Stimulated activated CD8-positive, alpha-beta memory T cell treated with anti-CD3 and anti-CD28 coated beads, Interleukin-12 subunit alpha, Interleukin-12 subunit beta, amount 100 ng/mL, for 4 hours (primary cell): Measurements from ENCODE around the gene RALB.
"Not testable (repeated sequence)": the region's sequence is repeated elsewhere in the genome, so short reads cannot be mapped to it uniquely, and the experiment has no call there.

Experiments used
- DNase-seq: peaks from one replicate; pipeline ENCODE4 v3.0.0-alpha.2; 2020; ENCODE audit warnings: low read depth

The RALB gene

GRCh38 chr2:120294008-120294340 lies 41.3 kb downstream of the RALB start:
- DNase-seq, result no peak

GRCh38 chr2:120298173-120298835 lies 45.7 kb downstream of the RALB start:
- no peak for DNase-seq

GRCh38 chr2:120299004-120299403 lies 46.4 kb downstream of the RALB start:
- no peak for DNase-seq

- DNase-seq, result no peak
Observed at GRCh38 chr2:120299561-120299960, 46.9 kb downstream of the RALB start.

GRCh38 chr2:120300385-120300784 lies 47.7 kb downstream of the RALB start:
- no peak for DNase-seq

GRCh38 chr2:120301284-120301683 lies 48.6 kb downstream of the RALB start:
- no peak for DNase-seq

GRCh38 chr2:120302301-120302700 lies 49.6 kb downstream of the RALB start:
- DNase-seq, result no peak

GRCh38 chr2:120303177-120303576 lies 50.5 kb downstream of the RALB start:
- no peak for DNase-seq

GRCh38 chr2:120305296-120305695 lies 52.6 kb downstream of the RALB start:
- DNase-seq, result no peak

GRCh38 chr2:120305937-120306490 lies 53.4 kb downstream of the RALB start:
- no peak for DNase-seq

GRCh38 chr2:120307482-120307881 lies 54.8 kb downstream of the RALB start:
- no peak for DNase-seq

- DNase-seq, result no peak
Observed at GRCh38 chr2:120308038-120308910, 55.6 kb downstream of the RALB start.

- DNase-seq, result no peak
Observed at GRCh38 chr2:120310136-120310535, 57.5 kb downstream of the RALB start.

- DNase-seq, result not testable (repeated sequence)
Observed at GRCh38 chr2:120310841-120311240, 58.2 kb downstream of the RALB start.

GRCh38 chr2:120312076-120312475 lies 59.4 kb downstream of the RALB start:
- no peak for DNase-seq

- peak; percentile 46 for DNase-seq
Observed at GRCh38 chr2:120312860-120313694, 60.4 kb downstream of the RALB start.

- no peak for DNase-seq
Observed at GRCh38 chr2:120313695-120314615, 61.3 kb downstream of the RALB start.

GRCh38 chr2:120314690-120315366 lies 62.2 kb downstream of the RALB start:
- DNase-seq, result no peak

GRCh38 chr2:120315367-120316033 lies 62.8 kb downstream of the RALB start:
- no peak for DNase-seq

- no peak for DNase-seq
Observed at GRCh38 chr2:120316071-120316470, 63.4 kb downstream of the RALB start.
